ENCODE measurements around the gene SLC16A5. TPM values are rescaled to one million over a fixed set of nuclear protein-coding genes. Genes with fewer than 3 reads are reported as not detected.
A peak's percentile ranks its signal among the peaks of the same experiment; 100 is the strongest.

SLC16A5 gene
- total RNA-seq, 6 experiments from 2014 or later: 1.2 to 3.7 (median 1.7) TPM

DNA sequence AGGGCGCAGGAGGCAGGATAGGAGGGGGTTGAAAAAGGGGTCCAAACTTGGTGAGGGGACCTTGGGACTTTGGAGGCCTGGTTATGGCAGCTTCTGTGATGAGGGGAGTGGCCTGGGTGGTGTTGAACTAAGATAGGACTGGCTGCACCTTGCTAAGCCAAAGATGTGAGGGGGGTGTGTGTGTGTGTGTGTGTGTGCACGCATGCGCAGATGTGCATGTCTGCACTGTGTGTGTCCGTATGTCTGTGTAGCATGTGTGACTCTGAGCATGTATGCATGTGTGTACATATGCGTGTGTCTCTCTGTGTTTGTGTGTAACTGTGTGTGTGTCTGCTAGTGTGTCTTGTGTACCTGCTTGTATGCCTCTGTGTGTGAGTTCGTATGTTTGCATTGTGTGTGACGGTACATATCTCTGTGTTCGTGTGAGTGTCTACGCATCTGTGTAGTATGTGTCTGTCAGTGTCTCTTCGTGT is 4.1 kb downstream of the SLC16A5 start:
- intact Hi-C loops (cut with DNase I): no loop called here
- Histone ChIP-seq H3K9me3 (no peaks in the 10 kb centered on the region), H3K27ac (no peak overlapping the region), H3K4me1 (peaks cover 0 to 24% (median 9%) of the 10 kb centered on the region in 4 donors), H3K4me3 (no peak overlapping the region), H3K27me3 (no peaks in the 10 kb centered on the region), H3K36me3 (no peaks in the 10 kb centered on the region)
- ATAC-seq: no peak
- TF ChIP-seq, protein P1, sequence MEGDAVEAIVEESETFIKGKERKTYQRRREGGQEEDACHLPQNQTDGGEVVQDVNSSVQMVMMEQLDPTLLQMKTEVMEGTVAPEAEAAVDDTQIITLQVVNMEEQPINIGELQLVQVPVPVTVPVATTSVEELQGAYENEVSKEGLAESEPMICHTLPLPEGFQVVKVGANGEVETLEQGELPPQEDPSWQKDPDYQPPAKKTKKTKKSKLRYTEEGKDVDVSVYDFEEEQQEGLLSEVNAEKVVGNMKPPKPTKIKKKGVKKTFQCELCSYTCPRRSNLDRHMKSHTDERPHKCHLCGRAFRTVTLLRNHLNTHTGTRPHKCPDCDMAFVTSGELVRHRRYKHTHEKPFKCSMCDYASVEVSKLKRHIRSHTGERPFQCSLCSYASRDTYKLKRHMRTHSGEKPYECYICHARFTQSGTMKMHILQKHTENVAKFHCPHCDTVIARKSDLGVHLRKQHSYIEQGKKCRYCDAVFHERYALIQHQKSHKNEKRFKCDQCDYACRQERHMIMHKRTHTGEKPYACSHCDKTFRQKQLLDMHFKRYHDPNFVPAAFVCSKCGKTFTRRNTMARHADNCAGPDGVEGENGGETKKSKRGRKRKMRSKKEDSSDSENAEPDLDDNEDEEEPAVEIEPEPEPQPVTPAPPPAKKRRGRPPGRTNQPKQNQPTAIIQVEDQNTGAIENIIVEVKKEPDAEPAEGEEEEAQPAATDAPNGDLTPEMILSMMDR (IDR thresholded peaks at IDR 0.05): no peak
- TF ChIP-seq POLR2A (IDR thresholded peaks at IDR 0.05): no peak
- WGBS (ENCODE audit: insufficient coverage, low coverage, low lambda C conversion rate, missing lambda C conversion rate): 64% methylated on average over 6 of the region's 10 CpGs
- no peak for DNase-seq

DNA sequence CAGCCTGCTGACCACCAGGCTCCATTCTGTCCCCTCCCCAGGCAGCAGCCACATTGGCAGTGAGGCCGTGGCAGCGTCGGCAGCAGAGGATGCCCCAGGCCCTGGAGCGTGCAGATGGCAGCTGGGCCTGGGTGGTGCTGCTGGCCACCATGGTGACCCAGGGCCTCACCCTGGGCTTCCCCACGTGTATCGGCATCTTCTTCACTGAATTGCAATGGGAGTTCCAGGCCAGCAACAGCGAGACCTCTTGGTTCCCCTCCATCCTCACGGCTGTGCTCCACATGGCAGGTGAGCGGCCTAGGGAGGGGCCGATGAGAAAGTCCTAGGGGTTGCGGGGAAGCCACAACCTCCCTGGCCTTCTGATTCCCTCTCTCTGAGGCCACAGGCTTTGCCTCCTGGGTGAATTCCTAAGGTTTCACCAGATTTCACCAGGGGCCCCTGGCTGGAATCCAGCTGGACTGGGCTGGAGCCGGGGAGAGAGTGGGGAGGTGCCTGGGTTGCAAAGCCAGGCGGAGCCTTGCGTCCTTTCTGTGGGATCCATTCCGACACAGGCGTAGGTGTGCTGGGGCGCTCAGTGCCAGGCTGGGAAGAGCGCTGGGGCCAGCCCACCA is 5.9 kb downstream of the SLC16A5 start:
- Histone ChIP-seq H3K36me3 (no peaks in the 10 kb centered on the region), H3K4me1 (peaks cover 0 to 18% (median 6%) of the 10 kb centered on the region in 4 donors), H3K27ac (no peak overlapping the region), H3K27me3 (no peaks in the 10 kb centered on the region), H3K9me3 (no peaks in the 10 kb centered on the region), H3K4me3 (no peak overlapping the region)
- intact Hi-C loops (cut with DNase I): no loop called here
- TF ChIP-seq POLR2A (IDR thresholded peaks at IDR 0.05): no peak
- TF ChIP-seq, protein P1 (IDR thresholded peaks at IDR 0.05): no peak
- no CpG with 5 or more reads among the region's 18 CpGs for WGBS (ENCODE audit: insufficient coverage, low coverage, low lambda C conversion rate, missing lambda C conversion rate)
- DNase-seq (peak in 1 of 3 donors; percentile 42), ATAC-seq (no peak)

GRCh38 chr17:75094871-75095399 is 7.2 kb downstream of the SLC16A5 start:
- intact Hi-C loops (cut with DNase I): no loop called here
- H3K9me3 ChIP-seq: no peaks in the 10 kb centered on the region
- DNase-seq: peak in 1 of 3 donors; percentile 44
- no peak for ATAC-seq
- no peak overlapping the region for H3K27ac ChIP-seq
- peaks cover 0 to 18% (median 6%) of the 10 kb centered on the region in 4 donors for H3K4me1 ChIP-seq
- H3K27me3 ChIP-seq: no peaks in the 10 kb centered on the region
- H3K36me3 ChIP-seq: no peaks in the 10 kb centered on the region
- TF ChIP-seq, protein P1 (IDR thresholded peaks at IDR 0.05): no peak
- no peak for TF ChIP-seq POLR2A (IDR thresholded peaks at IDR 0.05)
- no peak overlapping the region for H3K4me3 ChIP-seq
- WGBS (ENCODE audit: insufficient coverage, low coverage, low lambda C conversion rate, missing lambda C conversion rate): no CpG with 5 or more reads among the region's 16 CpGs

DNA sequence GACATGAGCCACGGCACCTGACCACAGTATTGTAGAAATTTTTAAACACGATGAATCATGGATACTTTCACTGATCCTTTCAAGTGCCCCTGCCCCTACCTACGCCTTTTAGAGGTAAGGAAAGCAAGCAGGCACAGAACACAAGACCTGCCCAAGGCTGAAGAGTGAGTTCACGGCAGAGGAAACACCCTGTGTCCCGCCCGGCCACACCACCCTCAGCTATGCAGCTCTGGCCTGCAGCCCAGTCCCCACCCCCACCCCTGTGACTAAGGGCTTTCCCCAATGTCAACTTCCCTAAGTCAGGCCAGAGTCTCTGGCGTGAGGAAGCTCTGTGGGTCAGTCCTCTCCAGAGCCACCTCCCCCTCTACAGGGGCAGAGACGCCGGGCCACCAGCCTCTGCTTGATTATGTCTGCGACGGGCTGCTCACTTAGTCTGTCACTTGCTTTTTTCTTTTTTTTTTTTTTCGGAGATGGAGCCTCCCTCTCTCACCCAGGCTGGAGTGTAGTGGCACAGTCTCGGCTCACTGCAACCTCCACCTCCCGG is 8.4 kb downstream of the SLC16A5 start:
- H3K9me3 ChIP-seq: no peaks in the 10 kb centered on the region
- no peak overlapping the region for H3K27ac ChIP-seq
- no peaks in the 10 kb centered on the region for H3K27me3 ChIP-seq
- no peak overlapping the region for H3K4me3 ChIP-seq
- WGBS (ENCODE audit: insufficient coverage, low coverage, low lambda C conversion rate, missing lambda C conversion rate): 28% methylated on average over 11 of the region's 14 CpGs
- intact Hi-C loops (cut with DNase I): no loop called here
- DNase-seq: peak; percentile 67 to 82 (median 80)
- peak; percentile 72 to 87 (median 80) for ATAC-seq
- peaks cover 0 to 12% (median 3%) of the 10 kb centered on the region in 4 donors for H3K4me1 ChIP-seq
- H3K36me3 ChIP-seq: no peaks in the 10 kb centered on the region
- TF ChIP-seq POLR2A (IDR thresholded peaks at IDR 0.05): no peak
- TF ChIP-seq, protein P1 (IDR thresholded peaks at IDR 0.05): no peak
